HG02571 (cell line): ENCODE data around the gene NPIPA8.
"Not testable (repeated sequence)": the region's sequence is repeated elsewhere in the genome, so short reads cannot be mapped to it uniquely, and the experiment has no call there.

Experiments used
- ATAC-seq: cut with Tn5 transposase; IDR thresholded peaks from one replicate; pipeline ENCODE4 v1.9.1; 2021; ENCODE audit warnings: mild to moderate bottlenecking, moderate library complexity; ENCODE audit not compliant: unreplicated experiment

NPIPA8 gene

GRCh38 chr16:18336636-18337035 is at the start of gene NPIPA8:
NPIPA8 (minus strand) TSS chr16:18336736; CDS start chr16:18332662, 4,074 bp downstream.
- ATAC-seq, result not testable (repeated sequence)

DNA sequence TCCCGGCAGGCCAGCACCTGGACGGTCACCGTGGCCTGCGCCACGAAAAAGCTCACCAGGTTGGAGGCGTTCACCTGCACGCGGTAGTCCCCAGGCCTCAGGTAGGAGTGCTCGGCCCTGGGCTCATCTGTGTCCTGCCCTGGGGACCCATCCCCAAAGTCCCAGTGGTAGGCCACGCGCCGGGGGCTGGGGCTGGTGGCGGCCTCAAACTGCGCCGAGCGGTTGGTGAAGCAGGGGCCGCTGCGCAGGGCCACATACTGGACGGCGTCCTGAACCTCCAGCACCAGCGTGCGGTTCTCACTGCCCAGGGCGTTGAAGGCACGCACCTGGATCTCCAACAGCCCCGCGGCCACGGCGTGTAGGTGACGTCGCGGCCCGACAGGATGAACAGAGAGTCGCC is 48.7 kb upstream of the NPIPA8 start:
- not testable (repeated sequence) for ATAC-seq

- not testable (repeated sequence) for ATAC-seq
Observed at GRCh38 chr16:18384869-18385268, 48.3 kb upstream of the NPIPA8 start.

DNA sequence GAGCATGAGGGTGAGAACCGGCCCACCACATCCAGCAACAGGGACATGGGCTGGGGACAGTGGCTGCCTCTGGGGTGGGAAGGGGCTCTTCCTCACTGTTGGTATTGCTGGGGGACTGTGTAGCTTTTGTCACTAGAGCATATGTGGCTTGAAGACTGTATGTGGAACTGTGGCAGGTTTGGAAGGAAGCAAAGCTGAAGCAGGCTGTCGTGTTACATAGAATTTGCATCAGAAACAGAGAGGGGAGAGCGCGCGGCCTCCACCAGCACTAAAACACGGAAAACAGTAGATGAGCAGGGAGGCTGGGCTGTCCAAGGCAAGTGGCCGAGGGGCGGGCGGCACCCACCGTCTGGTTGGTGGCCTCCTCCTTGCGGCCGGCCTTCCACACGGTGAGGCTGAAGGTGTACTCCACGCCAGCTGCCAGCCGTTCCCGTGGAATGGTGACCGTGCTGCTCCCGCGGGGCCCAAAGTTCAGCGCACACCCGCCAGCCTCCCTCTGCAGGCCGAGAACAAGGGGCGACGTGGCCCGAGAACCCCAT is 47.6 kb upstream of the NPIPA8 start:
- ATAC-seq, result not testable (repeated sequence)

- not testable (repeated sequence) for ATAC-seq
Observed at GRCh38 chr16:18382696-18383095, 46.2 kb upstream of the NPIPA8 start.

GRCh38 chr16:18347742-18348141 is 11.2 kb upstream of the NPIPA8 start:
- not testable (repeated sequence) for ATAC-seq

DNA sequence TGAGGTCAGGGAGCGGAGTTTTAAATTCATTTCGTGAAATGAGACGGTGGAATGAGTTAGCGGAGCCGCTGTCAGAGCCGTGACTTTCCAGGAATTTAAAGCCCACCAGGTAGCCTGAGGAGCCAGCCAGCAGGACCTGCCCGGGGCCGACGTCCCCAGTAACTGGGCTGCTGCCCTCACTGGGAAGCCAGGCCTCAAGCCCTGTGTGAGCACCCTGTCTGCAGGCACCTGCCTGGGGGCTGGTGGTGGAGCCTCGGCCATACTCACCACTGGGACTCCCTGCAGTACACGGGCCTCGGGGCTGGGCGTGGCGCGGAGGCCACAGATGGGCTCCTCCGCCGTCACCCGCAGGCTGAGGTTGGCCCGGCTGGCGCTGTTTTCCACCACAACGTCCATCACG is 10.5 kb upstream of the NPIPA8 start:
- not testable (repeated sequence) for ATAC-seq

DNA sequence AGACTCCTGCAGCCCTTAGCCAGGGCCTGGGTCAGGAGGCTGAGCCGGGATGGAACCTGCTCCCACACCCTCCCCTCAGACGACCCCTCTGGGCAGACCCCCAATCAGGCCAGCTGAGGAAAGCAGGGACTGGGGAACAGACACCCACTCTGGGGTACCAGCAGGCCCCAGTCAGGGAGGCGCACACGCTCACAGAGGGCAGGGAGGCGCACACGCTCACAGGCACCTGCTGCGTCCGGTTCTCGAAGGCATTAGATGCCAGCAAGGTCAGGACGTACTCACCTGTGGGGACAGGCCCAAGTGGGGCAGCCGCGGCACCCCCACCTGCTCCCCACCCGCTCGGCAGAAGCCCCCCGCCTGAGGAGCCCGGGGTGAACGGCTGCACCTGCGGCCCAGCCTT is 8.1 kb upstream of the NPIPA8 start:
- not testable (repeated sequence) for ATAC-seq

DNA sequence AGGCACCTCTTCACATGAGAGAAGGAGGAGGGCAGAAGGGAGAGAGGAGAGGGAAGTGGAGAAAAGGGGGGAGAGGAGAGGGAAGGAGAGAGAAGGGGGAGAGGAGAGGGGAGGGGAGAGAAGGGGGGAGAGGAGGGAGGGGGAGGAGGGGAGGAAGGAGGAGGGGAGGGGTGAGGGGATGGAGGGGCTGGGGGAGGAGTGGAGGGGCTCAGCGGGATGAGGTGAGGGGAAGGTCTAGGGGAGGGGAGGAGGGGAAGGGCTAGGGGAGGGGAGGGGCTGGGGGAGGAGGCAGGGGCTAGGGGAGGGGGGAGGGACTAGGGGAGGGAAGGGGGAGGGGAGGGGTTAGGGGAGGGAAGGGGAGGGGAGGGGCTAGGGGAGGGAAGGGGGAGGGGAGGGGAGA is 5.5 kb upstream of the NPIPA8 start:
- not testable (repeated sequence) for ATAC-seq

GRCh38 chr16:18341417-18341960 is 5.0 kb upstream of the NPIPA8 start:
- ATAC-seq, result not testable (repeated sequence)

DNA sequence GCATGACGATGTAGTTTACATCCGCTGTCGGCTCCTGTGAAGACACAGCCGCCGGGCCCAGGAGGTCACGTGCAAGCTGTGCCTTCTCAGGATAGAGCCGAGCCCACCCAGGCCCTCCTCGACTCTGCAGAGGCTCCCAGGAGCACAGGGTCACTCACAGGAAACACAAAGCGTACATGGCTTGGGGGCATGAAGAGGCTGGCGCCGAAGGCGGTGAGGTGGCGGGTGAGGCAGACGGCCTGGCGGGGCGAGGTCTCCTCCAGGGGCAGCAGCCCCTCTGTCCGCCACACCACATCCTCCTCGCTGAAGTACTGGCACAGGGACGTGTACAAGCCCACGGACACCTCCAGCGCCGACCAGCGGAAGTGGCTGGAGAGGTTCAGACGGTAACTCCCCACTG is 2.7 kb upstream of the NPIPA8 start:
- not testable (repeated sequence) for ATAC-seq

DNA sequence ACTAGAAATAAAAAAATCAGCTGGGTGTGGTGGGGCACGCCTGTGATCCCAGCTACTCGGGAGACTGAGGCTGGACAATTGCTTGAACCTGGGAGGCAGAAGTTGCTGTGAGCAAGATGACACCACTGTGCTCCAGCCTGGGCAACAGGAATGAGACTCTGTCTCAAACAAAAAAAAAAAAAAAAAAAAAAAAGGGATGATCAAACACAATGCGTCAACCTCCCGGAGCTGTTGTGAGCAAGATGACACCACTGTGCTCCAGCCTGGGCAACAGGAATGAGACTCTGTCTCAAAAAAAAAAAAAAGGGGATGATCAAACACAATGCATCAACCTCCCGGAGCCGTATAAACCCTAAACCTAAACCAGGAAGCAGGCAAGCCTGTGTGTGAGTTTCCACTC is 24.7 kb downstream of the NPIPA8 start:
- ATAC-seq, result not testable (repeated sequence)

DNA sequence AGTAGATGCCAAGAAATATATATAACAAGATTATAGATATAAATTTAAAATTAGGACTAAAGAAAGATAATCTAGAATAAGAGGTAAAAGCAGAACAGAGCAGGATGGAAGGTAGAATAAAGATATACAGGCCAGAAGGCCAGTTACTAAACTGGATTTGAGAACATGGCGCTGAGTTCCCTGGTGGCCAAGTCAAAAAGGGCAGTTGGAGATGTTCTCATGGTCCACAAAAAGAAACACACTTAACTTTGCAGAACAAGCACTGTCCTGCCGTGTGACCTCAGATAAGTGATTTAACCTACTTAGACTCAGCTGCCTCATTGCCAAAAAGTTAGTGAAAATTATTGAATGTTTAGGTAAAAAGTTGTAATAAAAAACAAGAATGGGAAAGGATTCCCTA is 27.4 kb downstream of the NPIPA8 start:
- ATAC-seq, result not testable (repeated sequence)

- ATAC-seq, result not testable (repeated sequence)
Observed at GRCh38 chr16:18307241-18307640, 29.3 kb downstream of the NPIPA8 start.

DNA sequence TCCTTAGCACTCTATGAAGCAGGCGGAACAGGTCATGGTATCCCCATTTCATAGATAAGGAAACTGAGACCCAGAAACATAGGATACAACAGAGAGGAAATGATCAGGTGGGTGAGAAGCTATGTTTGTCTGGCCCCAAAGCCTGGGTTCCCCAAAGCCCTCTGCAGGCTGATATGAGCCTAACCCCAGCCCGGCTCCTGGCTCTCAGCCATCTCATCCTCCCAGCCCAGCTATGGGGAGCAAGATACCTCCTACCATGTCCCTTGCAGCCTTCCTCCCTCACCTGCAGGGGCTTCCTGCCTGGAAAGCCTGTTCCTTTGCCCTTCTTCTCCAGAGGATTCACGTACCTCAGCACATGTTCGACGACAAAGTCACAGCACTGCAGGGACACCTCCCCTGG is 30.5 kb downstream of the NPIPA8 start:
- not testable (repeated sequence) for ATAC-seq

- ATAC-seq, result not testable (repeated sequence)
Observed at GRCh38 chr16:18303059-18303706, 33.4 kb downstream of the NPIPA8 start.

- ATAC-seq, result not testable (repeated sequence)
Observed at GRCh38 chr16:18297714-18298113, 38.8 kb downstream of the NPIPA8 start.

- not testable (repeated sequence) for ATAC-seq
Observed at GRCh38 chr16:18296931-18297330, 39.6 kb downstream of the NPIPA8 start.

- not testable (repeated sequence) for ATAC-seq
Observed at GRCh38 chr16:18294371-18294770, 42.2 kb downstream of the NPIPA8 start.

DNA sequence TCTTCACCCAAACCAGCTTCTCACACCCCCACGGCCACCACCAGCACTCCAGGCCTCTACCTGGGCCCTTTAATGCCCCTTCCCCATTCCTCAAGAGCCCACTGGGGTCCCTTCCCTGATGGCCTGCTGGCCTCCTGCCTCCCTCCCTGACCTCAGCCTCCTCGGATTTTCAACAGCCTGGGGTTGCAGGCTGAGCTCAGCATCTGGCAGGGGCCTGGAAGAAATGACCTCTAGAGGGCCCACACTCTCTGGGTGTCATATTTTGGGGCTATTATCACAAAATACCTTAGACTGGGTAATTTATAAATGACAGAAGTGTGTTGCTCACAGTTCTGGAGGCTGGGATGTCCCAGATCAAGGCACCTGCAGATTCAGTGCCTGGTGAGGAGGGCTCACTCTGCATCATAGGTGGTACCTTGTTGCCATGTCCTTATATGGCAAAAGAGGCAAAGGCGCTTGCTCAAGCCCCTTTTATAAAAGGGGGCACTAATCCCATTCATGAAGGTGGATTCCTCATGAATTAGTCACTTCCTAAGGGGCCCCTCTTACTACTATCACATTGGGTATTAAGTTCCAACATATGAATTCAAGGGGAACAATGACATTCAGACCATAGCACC is 43.1 kb downstream of the NPIPA8 start:
- not testable (repeated sequence) for ATAC-seq

- not testable (repeated sequence) for ATAC-seq
Observed at GRCh38 chr16:18290959-18291358, 45.6 kb downstream of the NPIPA8 start.

- ATAC-seq, result not testable (repeated sequence)
Observed at GRCh38 chr16:18286342-18286741, 50.2 kb downstream of the NPIPA8 start.
